ENCODE measurements around the gene PPP2R5C.

The PPP2R5C gene

GRCh38 chr14:101873076-101873825, 111.7 kb downstream of the PPP2R5C start:
- DNase-seq, result no peak

- no peak for DNase-seq
These were observed 112.5 kb downstream of the PPP2R5C start for GRCh38 chr14:101873991-101874390.

DNA sequence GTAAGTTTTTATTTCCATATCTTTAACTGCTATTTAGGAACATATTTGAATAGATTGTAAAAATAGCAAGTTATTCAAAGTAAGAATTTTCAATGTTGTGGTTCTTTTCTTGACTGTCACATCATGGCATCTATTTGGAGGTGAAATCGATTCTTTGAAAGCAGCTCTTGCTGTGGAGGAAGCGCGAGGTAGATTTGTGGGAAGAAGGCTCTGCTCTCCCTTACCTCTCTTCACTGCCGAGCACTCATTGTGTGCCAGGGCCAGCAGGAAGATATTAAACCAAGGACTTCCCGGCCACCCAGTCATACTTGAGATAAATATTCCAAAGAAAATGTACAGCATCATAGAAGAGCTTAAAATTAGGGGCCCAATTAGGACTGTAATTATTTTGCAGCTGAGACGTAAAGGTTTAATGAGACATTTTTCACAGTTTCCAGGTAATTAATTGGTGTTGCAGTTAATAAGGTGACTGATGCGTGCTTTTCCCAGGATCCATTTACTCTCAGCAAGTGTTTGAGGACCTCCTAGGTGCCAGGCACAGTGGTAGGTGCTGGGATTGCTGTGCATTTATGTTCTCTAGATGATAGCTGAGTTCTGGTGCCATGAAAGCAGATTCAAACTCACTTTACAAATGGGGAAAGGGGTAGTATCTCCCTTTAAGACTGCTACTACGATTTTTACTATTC, 113.7 kb downstream of the PPP2R5C start:
- no peak for DNase-seq

DNA sequence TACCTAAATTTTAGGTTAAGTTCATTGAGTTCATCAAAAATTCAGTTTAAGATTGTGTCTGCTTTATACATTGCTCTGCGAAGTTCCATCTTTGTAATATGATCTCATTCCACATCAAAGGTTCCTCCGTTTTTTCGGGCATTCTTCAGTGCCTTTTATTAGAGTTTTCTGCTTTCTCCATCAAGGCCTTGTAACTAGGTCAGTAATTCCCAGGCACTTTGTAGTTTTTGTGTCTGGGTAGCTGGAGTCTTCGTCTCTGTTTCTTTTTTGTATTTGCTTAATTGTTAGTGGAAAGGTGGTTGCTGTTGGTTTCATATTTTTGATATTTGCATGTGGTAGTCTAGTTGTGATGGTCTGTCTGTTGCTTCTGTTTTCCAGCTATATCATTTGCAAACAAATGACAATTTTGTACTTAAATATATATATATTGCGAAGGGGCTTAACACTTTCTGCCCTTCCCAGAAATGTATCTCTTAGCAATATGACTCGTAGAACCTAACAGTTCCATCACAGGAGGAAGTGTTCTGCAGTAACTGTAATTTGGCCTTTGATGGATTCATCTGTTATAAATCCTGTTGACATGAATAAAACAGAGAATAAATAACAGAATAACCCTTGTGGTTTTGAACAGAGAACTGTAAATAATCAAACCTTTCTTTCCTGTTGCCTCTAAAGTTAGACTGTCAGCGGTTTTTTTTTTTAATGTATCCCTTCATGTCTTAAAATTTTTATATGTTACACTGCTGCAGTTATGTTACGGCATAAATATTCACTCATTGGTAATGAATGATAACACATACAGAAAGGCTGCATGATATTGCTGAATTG, 114.4 kb downstream of the PPP2R5C start:
- DNase-seq, result no peak

- DNase-seq, result no peak
These were observed 115.0 kb downstream of the PPP2R5C start for GRCh38 chr14:101876555-101876938.

DNA sequence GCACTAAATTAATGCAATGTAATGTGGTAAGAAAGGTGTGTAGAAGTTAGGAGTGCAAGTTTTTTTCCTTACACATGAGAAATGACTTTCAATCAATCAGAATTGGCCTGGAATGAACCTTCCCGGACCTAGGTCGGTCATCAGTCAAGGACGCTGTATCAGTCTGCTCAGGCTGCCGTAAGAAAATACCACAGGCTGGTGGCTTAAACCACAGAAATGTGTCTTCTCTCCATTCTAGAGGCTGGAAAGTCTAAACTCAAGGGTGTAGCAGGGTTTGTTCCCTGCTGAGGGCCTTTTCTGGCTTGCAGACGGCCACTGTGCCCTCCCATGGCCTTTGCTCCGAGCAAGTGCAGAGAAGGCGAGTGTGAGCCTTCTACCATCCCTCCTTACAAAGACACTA, 116.3 kb downstream of the PPP2R5C start:
- no peak for DNase-seq

DNA sequence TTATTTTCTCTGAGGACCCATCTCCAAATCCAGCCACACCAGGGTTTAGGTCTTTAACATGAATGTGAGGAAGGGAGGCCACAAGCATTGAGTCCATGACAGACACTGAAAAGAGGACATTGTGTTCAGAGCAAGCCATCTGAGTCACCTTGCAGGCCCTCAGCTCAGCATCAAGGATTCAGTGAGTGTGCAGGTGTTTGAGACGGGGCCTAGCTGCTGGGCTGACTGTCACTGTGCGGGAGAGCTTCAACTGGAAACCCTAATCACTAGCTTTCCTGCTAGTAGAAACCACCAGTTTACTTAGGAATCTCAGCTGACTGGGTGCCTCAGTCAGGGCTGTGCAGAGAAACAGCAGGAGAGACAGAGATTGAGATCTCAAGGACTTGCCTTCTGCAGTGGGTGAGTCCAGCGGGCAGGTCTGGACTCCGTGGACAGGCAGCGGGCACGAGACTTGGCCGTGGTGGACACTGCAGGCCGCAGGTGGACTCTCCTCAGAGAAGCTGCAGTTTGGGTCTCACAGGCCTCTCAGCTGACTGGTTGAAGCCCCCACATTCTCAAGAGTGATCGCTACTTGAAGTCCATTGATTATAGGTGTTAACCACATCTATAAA, 116.8 kb downstream of the PPP2R5C start:
- DNase-seq, result no peak

GRCh38 chr14:101878822-101879528, 117.5 kb downstream of the PPP2R5C start:
- no peak for DNase-seq

GRCh38 chr14:101879529-101880336, 118.2 kb downstream of the PPP2R5C start:
- DNase-seq, result no peak

DNA sequence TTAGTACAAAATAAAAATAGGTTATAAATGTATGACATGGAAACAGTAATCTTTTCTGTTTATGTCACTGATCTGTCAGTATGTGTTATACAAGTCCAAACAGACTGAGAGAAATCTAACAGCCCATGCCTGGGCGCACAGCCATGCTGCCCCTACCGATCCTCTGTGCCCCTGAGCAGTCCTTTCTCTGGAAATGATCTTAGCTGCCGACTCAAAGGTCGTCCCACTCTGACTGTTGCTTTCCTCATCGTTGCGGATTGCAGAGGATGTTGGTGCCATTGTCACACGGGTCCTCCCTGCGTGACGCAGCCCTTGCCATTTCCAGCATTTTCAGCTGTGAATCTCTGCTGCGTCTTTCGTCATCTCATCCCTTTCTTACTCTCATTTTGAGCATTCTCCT, 119.9 kb downstream of the PPP2R5C start:
- no peak for DNase-seq

DNA sequence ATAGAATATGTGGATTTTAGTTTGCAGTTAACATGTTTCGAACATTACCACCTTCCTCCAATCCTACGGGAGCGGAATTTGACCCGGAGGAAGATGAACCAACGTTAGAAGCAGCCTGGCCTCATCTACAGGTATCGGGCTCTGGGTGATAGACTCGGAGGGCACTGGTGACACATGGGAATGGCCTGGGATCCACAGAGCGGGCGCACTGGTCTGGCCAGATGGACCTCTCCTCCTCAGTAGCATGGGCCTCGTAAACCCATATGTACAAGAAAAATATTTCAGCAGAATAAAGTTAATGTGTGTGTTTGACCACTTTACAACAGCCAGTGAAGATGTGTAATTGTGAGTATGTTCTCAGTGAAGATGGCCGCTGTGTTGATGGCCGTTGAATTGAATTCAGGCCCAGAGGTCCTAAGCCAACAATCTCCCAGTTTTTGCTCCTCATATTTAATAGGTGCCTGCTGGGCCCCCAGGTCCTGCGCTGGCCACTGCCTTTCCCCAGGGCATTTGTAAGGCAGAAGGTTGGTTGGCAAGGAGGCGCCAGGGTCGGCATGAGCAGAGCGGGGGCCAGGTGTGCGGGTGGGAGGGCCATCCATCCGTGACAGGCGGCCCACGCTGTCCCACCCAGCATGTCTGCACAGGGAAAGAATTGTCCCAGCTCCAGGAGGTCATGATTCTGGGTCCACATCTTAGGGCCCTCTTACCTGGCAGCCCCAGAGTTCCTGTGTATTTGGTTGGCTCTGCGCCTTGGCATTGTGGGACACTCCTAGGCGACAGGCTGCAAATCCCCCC, 120.8 kb downstream of the PPP2R5C start:
- DNase-seq, result no peak

DNA sequence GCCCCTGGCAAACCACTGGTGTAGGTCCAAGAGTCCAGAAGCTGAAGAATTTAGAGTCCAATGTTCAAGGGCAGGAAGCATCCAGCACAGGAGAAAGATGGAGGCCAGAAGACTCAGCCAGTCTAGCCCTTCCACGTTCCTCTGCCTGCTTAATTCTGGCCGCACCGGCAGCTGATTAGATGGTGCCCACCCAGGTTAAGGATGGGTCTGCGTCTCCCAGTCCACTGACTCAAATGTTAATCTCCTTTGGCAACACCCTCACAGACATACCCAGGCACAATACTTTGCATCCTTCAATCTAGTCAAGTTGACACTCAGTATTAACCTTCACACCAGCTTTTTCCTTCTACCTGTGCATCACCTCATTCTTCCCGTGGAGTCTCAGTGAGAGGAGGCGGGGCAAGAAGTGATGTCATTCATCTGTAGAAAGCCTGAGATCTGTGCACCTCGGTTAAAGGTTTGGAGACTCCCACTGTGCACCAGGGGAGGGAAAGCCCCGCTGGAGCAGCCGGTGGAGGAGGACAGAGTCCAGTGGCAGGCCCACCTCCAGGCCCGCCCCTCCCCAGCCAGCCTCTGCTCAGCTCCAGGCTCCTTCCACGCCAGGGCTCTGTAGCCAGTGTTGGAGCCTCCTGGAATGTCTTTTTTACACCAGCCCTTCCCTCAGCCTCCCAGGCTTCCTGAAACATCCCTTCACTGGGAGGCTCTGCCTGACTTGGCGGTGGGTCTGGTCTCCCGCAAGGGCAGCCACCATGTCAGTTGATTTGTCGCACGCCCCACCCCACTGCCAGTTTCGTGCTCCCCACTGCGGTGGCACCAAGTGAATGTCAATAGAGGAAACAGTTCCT, 122.8 kb downstream of the PPP2R5C start:
- DNase-seq, result no peak

GRCh38 chr14:101884934-101885576, 123.5 kb downstream of the PPP2R5C start:
- no peak for DNase-seq

DNA sequence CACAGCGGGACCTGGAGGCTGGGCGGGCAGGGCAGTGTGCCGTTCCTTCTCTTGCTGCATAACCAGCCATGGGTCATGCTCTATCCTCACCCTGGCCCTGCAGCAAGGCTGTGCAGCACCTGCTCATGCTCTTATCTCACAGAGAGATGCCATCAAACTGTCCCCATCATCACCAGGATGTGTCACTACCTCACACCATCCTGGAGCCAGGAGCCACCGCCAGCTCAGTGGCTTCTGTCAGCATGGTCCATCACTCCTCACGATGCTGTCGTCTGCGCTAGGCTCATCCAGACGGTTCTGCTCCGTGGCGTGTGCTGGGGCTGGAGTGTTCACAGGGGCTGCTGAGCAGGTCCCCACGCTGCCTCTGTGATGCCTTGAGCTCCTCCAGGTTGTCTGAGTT, 125.7 kb downstream of the PPP2R5C start:
- no peak for DNase-seq

- no peak for DNase-seq
These were observed 126.7 kb downstream of the PPP2R5C start for GRCh38 chr14:101888182-101888581.

DNA sequence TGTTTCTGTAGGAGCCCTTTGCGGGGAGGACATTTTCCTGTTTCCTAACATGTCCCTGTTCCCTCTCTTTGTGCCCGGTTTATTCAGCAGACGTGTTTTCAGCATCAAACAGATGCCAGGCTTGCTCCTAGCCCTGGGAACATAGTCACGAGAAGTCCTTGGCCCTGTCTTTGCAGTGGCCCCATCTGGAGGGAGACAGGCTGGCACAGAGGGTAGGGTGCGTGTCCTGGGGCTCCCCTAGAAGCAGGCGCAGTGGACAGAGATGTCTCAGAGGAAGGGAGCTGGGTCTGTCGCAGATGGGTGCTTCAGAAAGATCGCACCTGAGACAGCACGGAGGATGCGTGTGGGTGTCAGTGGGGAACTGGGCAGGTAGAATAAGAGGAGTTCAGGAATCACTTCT, 127.9 kb downstream of the PPP2R5C start:
- DNase-seq, result no peak

GRCh38 chr14:101889898-101890297, 128.4 kb downstream of the PPP2R5C start:
- DNase-seq, result no peak

GRCh38 chr14:101891471-101891870, 130.0 kb downstream of the PPP2R5C start:
- DNase-seq, result no peak

DNA sequence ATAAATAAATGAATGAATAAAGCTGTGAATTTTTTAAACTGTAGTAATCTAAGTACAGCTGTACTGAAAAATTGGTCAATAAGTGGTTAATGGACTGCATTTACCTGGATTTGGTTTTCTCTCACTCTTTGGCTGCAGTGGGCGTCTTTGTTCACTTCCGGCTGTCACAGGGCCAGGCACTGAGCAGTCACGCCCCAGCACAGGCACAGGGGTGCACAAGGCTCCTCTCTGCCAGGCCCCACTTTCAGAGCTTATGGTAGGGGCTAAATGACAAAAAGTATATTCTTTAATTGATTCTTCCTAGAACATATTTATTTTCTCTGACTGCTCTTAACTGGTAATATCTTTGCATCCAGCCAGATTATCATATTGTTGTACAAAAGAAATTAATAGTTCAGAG, 132.2 kb downstream of the PPP2R5C start:
- no peak for DNase-seq

Data from NCI-H1436 treated with DMSO at 0.1 percent for 48 hours (cell line).